Inflammatory macrophage treated with lipopolysaccharide for 4 hours (primary cell): ENCODE results near the gene ZIM2.

Experiments used
- DNase-seq: peaks from one replicate; pipeline ENCODE4 v3.0.0-alpha.2; 2020

ZIM2 gene

DNA sequence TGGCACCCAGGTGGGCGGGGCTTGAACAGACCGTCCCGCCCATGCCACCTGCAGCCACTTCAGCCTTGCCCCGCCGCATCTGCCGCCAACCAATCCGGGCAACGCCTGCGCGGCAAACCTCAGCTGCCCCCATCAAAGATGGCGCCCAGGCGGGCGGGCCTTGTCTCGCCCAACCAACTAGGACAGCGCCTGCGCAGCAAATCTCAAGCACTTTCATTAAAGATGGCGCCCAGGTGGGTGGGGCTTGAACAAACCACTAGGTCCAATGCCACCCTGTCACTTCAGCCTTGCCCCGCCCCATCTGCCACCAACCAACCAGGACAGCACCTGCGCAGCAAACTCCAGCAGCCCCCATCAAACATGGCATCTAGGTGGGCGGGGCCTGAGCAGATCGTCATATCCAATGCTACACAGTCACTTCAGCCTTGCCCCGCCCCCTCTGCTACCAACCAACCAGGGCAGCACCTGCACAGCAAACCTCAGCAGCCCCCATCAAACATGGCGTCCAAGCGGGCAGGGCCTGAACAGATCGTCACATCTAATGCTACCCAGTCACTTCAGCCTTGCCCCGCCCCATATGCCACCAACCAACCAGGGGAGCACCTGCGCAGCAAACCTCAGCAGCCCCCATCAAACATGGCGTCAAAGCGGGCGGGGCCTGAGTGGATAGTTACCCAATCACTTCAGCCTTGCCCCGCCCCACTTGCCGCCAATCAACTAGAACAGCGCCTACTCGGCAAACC is 1.4 kb downstream of the ZIM2 start:
- peak; percentile 88 for DNase-seq

DNA sequence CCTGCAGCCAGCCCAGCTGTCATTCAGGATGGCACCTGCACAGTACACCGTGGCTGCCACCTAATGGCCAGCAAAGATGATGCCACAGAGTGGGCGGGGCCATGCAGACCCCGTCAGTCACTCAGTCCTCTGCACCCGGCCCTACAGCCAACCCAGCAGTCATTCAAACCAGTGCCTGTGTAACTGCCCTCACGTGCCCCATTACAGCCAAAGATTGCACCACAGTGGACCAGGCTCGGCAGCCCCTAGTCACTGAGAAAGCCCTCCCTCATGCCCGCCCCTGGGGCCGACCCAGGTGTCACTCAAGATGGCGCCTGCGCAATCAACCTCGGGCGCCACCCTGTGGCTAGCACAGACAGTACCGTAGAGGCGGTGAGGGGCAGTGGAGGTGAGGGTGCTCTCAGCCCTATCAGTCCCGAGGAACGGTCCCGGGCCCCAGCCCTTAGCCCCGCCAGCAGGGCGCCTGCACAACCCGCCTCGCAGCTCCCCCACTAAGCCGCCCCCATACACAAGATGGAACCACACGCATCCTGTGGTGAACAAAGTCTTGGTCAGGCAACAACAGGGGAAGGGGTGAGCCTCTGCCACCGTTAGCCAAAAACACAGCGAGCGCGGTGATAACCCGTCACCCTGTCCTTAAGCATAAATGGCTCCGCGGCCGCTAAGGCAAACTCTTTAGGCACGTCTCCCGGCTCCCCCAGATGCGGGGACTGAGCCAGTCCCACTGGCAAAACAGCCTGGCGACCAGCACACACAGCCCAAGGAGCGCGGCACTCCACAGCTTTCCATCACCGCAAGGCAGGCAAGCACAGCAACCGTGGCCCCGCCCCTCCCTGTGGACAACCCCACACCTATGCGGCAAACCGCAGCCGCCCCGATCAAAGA is 2.3 kb downstream of the ZIM2 start:
- peak; percentile 55 for DNase-seq

DNA sequence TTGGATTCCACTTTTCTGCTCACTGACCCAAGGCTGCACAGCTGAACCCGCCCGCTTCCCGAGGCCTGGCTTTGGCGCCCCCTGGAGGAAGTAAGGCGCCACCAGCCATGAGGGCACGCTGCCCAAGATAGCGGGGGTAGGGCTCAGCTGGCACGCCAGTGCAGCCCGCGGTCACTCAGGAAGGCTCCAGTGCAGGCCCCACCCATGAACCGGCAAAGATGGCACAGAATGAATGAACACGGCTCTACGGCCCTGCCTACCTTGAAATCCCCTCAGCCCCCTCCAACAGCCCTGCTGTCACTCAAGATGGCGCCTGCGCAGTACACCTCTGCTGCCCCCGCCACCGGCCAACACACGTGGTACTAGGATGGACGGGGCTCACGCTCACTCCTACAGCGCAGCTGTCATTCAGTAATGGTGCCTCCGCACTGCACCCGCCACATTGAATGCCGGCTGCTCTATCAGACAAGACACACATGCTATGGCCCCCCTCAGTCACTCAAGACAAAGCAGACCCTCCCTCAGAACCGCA is 3.0 kb downstream of the ZIM2 start:
- peak; percentile 22 for DNase-seq

DNA sequence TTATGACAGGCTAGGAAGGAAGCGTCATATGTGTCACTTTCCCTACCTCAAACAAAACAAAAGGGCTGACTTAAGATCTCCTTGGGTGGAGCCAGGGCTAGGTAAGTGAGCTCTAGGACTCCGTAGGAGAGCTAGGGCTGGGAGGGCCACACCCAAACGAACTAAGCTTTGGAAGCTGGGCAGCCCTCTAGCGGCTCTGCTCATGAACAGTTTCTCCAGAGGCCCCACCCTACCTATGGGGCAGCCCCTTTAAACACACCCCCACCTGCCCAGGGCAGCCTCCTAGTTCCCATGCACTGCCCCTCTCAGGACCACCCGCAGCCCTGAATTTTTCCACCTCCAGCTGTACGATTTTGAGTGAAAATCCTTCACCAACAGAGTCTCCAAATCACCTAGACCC is 3.5 kb downstream of the ZIM2 start:
- DNase-seq, result no peak

DNA sequence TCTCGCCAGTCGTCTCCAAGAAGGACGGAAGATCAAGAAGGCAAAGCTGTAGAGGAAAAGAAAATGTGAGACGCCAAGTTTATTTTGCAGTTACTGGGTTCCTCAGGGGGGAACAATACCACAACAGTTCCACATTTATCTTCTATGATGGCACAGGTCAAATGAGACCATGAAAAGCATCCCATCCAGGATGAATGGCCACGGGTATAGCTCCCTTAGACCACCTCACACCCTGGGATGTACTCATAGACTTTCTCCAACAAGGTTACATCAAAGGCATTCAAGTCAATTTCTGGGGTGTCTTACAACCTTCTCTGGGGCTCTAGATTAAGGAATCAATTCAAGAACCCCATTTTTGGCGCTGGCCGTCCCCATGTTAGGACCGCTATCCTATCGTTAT is 4.5 kb downstream of the ZIM2 start:
- DNase-seq, result no peak

DNA sequence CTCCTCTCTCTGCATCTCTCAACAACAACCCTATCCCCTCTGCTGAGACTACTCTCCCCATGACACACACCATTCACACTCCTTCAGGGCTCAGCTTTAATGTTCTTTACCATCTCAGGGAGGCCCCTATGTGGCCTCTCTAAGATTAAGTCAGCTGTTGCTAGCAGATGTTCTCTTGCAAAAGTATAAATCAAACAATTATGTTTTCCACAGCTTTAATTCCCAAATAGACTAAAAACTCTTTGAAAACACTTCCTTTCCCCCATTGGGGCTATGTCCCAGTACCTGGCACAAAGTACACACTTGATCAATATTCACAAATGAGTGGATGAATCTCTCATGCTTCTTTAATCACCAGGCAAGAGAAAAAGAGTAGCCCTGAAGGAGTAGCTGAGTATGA is 5.1 kb downstream of the ZIM2 start:
- no peak for DNase-seq

DNA sequence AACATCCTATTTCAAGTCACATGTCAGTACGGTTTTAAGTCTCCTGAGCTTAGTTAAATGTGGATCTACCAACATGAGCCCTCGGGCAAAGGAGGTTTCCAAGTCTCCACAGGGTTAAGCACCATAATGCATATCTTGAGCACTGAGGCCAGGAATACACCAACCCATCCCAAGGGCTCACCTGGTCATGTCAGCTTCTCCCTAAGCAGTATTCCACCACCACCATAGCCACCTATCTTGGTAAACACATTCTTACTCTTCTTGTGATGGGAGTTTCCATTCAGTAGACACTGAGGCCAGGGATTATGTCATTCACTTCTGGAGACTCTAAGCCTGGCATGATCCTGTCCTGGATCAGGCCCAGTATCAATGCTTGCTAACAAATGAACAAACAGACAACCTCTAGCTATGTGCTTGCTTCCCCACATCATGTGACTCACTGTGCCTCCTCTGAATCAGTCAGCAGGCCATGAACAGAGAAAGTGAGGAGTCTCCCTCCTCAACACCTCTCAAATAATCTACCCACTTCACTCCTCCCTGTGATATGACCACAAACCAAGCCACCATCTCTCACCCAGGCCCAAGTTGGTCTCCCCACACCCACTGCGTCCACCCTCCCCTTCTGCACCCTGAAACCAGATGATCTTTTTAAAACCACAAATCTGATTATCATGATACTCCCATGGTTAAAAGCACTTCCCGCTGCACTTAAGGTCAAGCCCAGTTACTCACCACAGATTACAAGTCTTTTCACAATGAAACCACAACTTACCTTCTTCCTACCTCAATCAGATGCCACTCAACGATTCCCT is 5.8 kb downstream of the ZIM2 start:
- DNase-seq, result no peak

DNA sequence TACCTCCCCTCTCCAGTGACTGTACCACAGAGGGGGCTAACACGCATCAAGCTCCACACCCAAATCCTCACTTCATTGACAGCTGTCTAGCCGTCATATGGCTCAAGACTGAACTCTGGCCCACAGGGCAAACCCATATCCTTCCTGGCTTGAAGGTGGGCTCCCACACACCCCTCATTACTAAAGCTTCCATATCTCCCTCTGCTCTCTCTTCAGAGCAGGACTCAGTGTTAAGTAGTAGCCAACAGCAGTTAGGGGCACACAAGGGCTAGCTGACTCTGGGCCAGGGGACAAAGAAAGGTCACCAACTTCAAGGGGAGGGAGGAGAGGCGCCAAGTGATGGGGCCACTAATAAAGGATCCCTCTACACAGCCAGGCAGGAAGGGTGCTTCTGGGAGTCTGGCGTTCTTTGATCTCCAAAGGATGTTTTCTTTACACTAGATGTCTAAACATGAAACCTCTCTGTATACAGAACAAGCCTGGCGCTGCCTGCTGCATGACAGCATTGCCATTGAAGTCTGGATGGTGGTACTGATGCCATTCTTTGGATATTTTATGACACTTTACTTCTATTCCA is 8.1 kb downstream of the ZIM2 start:
- no peak for DNase-seq

DNA sequence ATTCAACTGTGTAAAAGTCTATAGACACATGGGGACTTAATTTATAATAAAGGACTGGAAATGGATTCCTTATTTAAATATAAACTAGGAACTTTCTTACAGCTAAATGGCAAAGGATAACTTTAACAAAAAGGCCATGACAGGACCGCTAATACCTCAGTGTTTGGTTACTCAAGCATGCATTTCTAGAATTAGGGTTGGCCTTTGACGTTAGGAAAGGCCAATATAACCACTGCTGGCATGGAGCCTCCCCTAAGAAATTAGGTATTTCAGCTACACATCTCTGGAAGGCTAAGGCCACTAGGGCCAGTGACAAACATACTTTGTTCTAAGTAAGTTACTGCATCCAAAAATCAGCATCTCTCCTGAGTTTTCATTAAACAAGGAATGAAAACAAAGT is 9.3 kb downstream of the ZIM2 start:
- DNase-seq, result no peak

DNA sequence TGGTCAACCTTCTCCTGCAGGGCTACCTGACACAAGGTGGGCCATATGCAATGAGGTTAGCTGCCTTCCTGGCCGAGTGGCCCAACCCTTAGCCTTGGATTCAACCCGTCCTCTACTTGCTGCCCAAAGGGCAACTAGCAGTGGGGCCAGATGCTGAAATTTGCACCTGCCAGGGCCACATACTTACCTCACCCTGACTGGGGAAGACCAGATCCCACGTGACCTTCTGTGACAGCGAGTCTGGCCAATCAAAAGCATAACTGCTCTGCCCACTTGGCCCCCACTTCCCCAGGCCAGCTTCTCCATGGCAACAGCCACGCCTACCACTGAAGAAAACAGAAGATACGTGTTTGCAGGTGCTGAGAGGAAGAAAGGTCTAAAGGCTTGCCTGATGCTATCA is 10.9 kb downstream of the ZIM2 start:
- no peak for DNase-seq

DNA sequence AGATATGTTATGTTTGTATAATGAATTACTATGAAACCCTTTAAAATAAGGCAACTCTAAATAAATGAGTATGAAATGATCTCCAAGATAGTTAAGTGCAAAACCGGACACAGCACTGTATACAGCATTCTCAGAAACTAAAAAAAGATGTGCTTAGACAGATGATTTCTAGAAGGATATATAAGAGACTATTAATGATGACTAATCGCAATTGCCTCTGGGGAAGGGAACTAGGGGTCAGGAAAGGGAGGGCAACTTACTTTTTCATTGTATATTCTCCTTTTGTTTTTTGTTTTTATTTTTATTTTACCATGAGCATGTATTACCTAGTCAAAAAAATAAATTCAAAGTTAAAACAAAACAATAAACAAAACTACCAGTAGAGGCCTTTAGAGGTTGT is 12.8 kb downstream of the ZIM2 start:
- DNase-seq, result no peak

DNA sequence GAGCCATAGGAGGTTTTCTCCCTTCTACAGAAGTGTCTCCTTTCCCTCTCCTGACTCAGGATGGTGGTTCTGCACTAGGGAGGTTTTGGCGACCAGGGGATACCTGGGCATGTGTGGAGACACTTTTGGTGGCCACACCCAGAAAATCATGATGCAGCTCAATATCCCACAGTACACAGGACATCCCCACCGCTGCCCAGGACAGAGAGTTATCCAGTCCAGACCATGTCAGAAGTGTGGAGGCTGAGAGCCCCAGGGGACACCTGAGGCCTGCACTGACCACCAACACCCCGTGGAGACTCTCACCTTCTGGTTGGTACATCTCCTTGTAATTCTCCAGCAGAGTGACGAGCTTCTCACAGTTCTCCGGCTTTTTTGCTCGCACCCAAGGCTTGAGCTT is 16.6 kb downstream of the ZIM2 start:
- no peak for DNase-seq

DNA sequence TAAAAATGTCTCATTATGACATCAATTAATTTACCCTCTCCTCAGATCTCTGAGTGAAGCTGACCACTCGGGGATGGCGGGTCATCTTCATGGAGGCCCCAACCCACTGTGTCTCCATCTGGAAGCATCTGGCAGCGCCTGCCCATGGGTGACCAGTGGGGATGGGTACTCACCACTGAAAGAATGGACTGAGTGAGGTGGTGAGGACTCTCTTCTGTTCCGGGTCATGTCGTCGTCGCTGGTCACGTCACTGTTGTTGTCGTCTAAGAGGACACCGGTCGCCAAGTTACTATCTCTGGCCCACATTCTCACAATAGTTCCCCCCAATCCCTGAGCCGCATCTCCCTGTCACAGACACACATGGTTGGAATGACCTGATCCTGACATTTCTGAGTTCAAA is 17.1 kb downstream of the ZIM2 start:
- DNase-seq, result no peak

DNA sequence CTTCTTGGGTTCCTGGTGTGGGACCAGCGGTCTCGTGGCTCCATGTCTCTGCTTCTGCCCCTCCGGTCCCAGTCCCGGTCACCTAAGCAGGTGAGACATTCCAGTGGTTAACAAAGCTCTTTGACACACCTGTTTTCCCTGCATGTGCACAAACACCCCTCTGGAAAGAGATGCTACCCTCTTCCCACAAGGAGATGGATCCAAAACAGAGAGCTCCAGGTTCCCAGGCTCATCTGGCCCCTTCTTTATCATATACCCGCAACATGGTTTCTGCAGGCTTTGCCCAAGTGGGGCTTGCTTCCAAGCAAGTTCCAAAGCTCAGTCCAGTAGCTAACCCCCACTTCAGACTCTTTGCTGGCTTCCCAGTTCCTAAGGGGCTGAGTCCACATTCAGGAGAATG is 17.8 kb downstream of the ZIM2 start:
- no peak for DNase-seq

DNA sequence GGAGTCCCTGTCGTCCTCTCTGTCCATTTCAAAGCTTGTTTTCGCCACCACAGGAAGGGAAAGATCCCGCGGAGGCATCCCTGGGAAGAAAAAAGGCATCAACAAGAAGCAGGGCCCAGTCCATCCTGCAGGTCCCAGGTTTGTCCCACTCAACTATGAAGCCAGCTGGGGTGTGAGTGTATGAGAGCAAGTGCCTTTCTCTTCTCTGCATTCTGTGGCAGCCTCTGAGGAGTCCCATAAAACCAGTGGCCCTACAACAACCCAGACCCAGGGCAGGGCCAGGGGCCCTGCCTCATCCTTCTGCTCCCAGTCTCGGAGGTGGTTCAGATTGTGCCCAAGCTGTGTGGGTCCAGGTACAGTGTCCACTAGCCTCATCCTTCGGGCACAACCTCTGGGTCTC is 18.9 kb downstream of the ZIM2 start:
- DNase-seq, result no peak

DNA sequence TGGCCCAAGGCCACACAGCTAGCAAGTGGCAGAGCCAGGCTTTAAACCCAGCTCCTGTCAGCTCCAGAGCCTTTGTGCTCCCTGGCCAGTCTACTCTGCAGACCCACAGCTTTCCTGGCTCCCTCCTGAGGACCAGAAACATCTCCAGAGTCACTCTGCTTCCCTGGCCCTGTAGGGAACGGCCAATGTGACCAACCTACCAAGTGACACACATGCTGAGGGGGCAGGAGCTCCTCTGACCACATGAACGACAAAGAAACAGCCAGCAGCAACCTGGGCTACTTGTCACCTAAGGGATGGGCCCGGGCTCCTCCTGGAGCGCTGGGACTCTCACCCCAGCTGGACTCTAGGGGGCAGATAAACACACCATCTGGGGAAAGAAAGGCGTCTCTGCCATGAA is 19.3 kb downstream of the ZIM2 start:
- no peak for DNase-seq

DNA sequence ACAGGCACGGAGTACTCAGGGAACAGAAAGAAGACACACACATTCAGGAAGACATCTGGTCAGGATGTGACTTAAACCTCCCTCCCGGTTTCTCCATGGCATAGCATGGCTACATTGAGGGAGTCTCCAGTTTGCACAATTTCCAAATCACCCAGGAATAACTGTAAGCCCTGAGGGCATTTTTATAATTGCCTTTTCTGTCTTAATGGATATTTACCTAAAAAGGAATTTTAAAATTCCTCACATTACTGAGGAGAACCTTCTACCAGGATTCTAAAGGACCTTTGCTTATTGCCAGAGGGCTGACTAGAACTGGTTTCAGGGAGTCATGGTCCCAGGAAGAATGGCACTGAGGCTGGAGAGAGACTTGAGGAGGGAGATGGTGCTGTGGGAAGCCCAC is 21.4 kb downstream of the ZIM2 start:
- DNase-seq, result no peak

DNA sequence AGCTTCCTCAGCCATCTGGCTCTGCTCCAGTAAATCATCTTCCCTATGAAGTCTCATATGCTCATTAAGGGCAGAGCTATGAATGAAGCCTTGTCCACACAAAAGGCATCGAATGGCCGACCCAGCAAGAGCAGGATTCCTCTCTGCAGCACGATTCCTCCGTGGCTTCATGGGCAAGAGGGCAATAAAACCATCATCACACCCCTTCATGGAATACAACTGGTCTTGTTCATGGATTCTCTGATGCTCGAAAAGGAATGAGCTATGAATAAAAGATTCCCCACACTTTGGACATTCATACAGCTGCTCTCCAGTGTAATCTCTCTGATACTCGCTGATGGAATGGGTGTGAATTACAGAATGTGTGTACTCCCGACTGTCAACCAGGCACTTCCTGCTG is 25.9 kb downstream of the ZIM2 start:
- DNase-seq, result no peak

DNA sequence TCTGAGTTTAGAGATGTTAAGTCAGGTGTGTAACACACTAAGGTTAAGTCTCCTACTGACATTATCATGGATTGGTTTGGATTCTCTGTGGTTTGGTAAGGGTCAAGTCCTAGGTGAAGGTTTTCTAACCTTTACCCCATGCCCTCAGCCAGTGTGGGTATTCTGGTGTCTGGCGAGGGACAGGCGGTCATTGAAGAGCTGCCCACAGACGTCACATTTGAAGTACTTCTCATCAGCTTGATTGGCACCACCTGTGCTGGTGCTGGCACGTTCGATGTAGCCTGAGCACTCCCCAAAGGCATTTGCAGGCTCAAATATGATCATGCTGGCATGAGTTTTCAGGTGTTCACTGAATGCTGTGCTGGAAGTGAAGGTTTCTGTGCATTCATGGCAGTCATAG is 27.0 kb downstream of the ZIM2 start:
- no peak for DNase-seq

DNA sequence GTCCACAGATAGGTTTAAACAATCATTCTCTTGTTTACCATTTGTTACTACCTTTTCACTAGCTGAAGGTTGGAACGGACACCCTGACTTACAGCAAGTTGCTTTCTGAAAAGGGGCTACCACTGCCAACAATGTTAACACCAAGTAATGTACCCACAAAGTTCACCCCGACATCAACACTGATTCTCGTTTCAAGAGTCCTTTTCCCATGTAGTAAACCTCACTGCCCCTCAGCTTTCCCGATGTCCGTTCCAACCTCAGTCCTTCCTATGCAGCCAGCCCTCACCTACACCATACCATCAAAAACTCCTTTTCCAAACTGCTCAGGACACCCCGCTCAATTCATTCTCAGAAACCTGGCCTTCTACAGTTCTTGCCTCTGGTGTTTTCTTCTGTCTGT is 29.0 kb downstream of the ZIM2 start:
- DNase-seq, result no peak

DNA sequence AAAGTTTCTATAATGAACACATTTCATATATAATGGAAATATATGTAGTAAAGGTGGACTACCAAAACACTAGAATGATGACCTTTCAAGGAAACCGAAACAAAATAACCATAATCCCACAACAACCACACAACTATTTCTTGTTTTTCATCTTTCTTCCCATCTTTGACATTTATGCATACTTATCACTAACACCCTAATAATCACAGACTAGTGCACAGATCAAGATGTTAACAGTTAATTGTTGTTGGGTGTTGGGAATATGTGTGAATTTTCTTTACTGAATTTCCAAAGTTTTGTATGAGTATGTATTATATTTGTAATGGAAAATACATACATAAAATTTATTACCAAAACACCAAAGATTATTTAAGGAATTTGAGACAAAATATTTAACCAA is 30.3 kb downstream of the ZIM2 start:
- no peak for DNase-seq

DNA sequence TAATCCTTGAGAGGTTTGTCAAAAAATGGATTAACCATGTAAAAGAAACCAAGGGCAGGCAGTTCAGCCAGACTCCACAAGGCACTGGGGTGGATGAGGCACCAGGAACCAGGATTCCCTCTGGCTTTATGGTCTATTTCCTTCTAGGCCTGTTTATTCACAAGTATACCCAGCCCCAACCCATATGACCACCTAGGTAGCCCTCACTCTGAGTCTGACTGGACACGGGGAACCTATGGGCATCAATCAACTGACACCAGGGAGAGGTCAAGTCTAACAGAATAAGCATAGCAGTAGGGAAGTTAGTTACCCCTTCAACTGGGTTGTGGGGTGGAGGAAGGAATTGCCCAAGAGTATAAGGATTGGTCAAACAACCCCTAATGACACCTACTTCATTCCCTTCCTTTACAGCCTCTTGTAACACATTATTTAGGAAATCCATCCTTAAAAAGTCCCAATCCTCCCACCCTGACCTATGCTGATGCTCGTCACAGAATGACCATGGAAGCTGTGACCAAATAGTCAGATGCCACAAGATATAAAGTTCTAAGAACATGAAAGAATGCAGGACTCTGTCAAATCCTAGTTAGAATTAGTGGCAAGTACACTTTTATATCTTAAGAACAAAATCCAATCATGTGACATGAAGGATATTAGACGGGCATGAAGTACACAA is 31.7 kb downstream of the ZIM2 start:
- DNase-seq, result no peak
